Keratinocyte (primary cell): ENCODE measurements around the gene ZNF581. TPM values are rescaled to one million over a fixed set of nuclear protein-coding genes. Genes with fewer than 3 reads are reported as not detected.

Experiments used
- DNase-seq: peaks from one replicate; pipeline ENCODE4 v3.0.0-alpha.2; 2011; ENCODE audit warnings: low read depth, missing footprints, low spot score
- FAIRE-seq: peaks from 2 replicates; lab custom pipeline; 2011; peaks lifted over from hg19 to GRCh38; lab: Jason Lieb, UNC
- H2AFZ ChIP-seq: 2 replicates; pipeline ENCODE4 v1.6.0; 2012; ENCODE audit warnings: low read length, control low read depth, inconsistent platforms; ENCODE audit not compliant: control insufficient read depth
- H3K27ac ChIP-seq: 2 replicates; pipeline ENCODE4 v1.5.1; 2011; ENCODE audit warnings: low read length; ENCODE audit not compliant: control insufficient read depth, insufficient read depth
- H3K27me3 ChIP-seq: 3 replicates; pipeline ENCODE4 v1.6.0; 2011; ENCODE audit warnings: low read length; ENCODE audit not compliant: control insufficient read depth, insufficient read depth; ENCODE audit errors: extremely low read depth
- H3K36me3 ChIP-seq, 2 experiments: 2 replicates in 1 of 2; 3 replicates in 1 of 2; pipeline ENCODE4 v1.5.1; 2011; ENCODE audit warnings: low read length in 2 of 2, mild to moderate bottlenecking in 1 of 2; ENCODE audit not compliant: control insufficient read depth in 2 of 2, insufficient read depth in 2 of 2; ENCODE audit errors: extremely low read depth in 1 of 2
- H3K4me1 ChIP-seq: 3 replicates; pipeline ENCODE4 v1.5.1; 2011; ENCODE audit warnings: low read length; ENCODE audit not compliant: control insufficient read depth, insufficient read depth; ENCODE audit errors: extremely low read depth
- H3K4me2 ChIP-seq: 3 replicates; pipeline ENCODE4 v1.6.0; 2011; ENCODE audit warnings: low read depth, low read length; ENCODE audit not compliant: control insufficient read depth, insufficient read depth; ENCODE audit errors: extremely low read depth
- H3K4me3 ChIP-seq, 3 experiments: fragments of 200-600 bp in 1 of 3; sonication (generic) in 1 of 3; 2 replicates in 2 of 3; 3 replicates in 1 of 3; pipeline ENCODE4 v1.5.1; 2011 to 2016; ENCODE audit warnings: low read length in 3 of 3, mild to moderate bottlenecking in 3 of 3, control low read depth in 2 of 3, inconsistent platforms in 1 of 3, low read depth in 1 of 3, mixed read lengths in 1 of 3, mixed run types in 1 of 3, moderate library complexity in 1 of 3; ENCODE audit not compliant: control insufficient read depth in 2 of 3, insufficient read depth in 2 of 3; ENCODE audit errors: extremely low read depth in 1 of 3
- H3K79me2 ChIP-seq: 2 replicates; pipeline ENCODE4 v1.6.0; 2012; ENCODE audit warnings: low read length; ENCODE audit not compliant: control insufficient read depth, insufficient read depth
- H3K9ac ChIP-seq: 3 replicates; pipeline ENCODE4 v1.6.0; 2011; ENCODE audit warnings: low read length; ENCODE audit not compliant: control insufficient read depth, insufficient read depth; ENCODE audit errors: extremely low read depth
- H3K9me1 ChIP-seq: 3 replicates; pipeline ENCODE4 v1.6.0; 2011; ENCODE audit warnings: low read length; ENCODE audit not compliant: control insufficient read depth, insufficient read depth; ENCODE audit errors: extremely low read depth
- H3K9me3 ChIP-seq: 2 replicates; pipeline ENCODE4 v1.5.1; 2012; ENCODE audit warnings: low read depth, low read length; ENCODE audit not compliant: control insufficient read depth
- H4K20me1 ChIP-seq: 3 replicates; pipeline ENCODE4 v1.6.0; 2011; ENCODE audit warnings: low read length; ENCODE audit not compliant: control insufficient read depth, insufficient read depth; ENCODE audit errors: extremely low read depth
- CTCF ChIP-seq, 3 experiments: IDR thresholded peaks in 1 of 3; conservative IDR thresholded peaks in 1 of 3; optimal IDR thresholded peaks in 1 of 3; 2 replicates in 2 of 3; 3 replicates in 1 of 3; pipeline versions ENCODE3 to v1.5.1; 2011; ENCODE audit warnings: low read length in 3 of 3, mild to moderate bottlenecking in 3 of 3, moderate library complexity in 2 of 3, control low read depth in 1 of 3, inconsistent platforms in 1 of 3; ENCODE audit not compliant: insufficient read depth in 2 of 3; ENCODE audit errors: extremely low read depth in 1 of 3
- EZH2 ChIP-seq: IDR thresholded peaks from one replicate; pipeline ENCODE4 v1.6.1; 2012; ENCODE audit warnings: inconsistent platforms, mild to moderate bottlenecking, low read length, moderate library complexity
- dilution Hi-C: fragments of 300-500 bp; cut with MboI; formaldehyde crosslinking; loops from one replicate; pipeline ENCODE4 v1.7.0; 2020; ENCODE audit warnings: low sequenced_read_pairs; ENCODE audit not compliant: extremely low pct_ligation_motif_present
- polyA plus RNA-seq, 5 experiments: library from polyadenylated mRNA; depleted of rRNA in 3 of 5; stranded (reverse) in 3 of 5; stranded (forward) in 1 of 5; unstranded in 1 of 5; fragments of >200 nt; gene quantifications; 1 replicate in 1 of 5; 2 replicates in 3 of 5; 3 replicates in 1 of 5; pipeline versions ENCODE4 v1.2.1 to v1.2.3, GENCODE V29; 2011 to 2012; ENCODE audit warnings: missing spikeins in 2 of 5, low read depth in 1 of 5, low replicate concordance in 1 of 5

The ZNF581 gene
- polyA plus RNA-seq, 1 donor (not counting 4 experiments of a cell fraction or from before 2014, with no cell fraction given), result 14.8 TPM

- Histone ChIP-seq H3K27ac (no peak overlapping the region), H3K9me1 (no peaks in the 10 kb centered on the region), H4K20me1 (peaks cover 3% of the 10 kb centered on the region), H3K27me3 (no peaks in the 10 kb centered on the region), H3K4me2 (no peak overlapping the region), H3K9me3 (no peaks in the 10 kb centered on the region), H2AFZ (no peak overlapping the region), H3K4me1 (no peaks in the 10 kb centered on the region), H3K4me3 (no peak overlapping the region), H3K36me3 (peaks cover 5 to 10% of the 10 kb centered on the region in 2 experiments), H3K79me2 (peaks cover 10% of the 10 kb centered on the region), H3K9ac (no peak overlapping the region)
- DNase-seq (no peak), FAIRE-seq (no peak)
- dilution Hi-C loops, result no loop called here
- TF ChIP-seq EZH2 (no peak), CTCF (optimal IDR thresholded peaks at IDR 0.05 in 1 of 3, IDR thresholded peaks at IDR 0.05 in 1 of 3, conservative IDR thresholded peaks at IDR 0.05 in 1 of 3; ENCODE audit: extremely low read depth in 1 of 3, insufficient read depth in 2 of 3, low read length in 3 of 3) (no peak)
Observed at GRCh38 chr19:55616395-55616875, 27.0 kb upstream of the ZNF581 start.

GRCh38 chr19:55617426-55617825 lies 26.0 kb upstream of the ZNF581 start:
- Histone ChIP-seq H4K20me1 (peaks cover 3% of the 10 kb centered on the region), H3K9me3 (no peaks in the 10 kb centered on the region), H3K4me2 (no peak overlapping the region), H3K79me2 (peaks cover 4% of the 10 kb centered on the region), H3K9me1 (no peaks in the 10 kb centered on the region), H3K36me3 (peaks cover 5 to 10% of the 10 kb centered on the region in 2 experiments), H3K27me3 (no peaks in the 10 kb centered on the region), H3K4me1 (no peaks in the 10 kb centered on the region), H3K4me3 (no peak overlapping the region), H3K9ac (no peak overlapping the region), H2AFZ (no peak overlapping the region), H3K27ac (no peak overlapping the region)
- dilution Hi-C loops, result no loop called here
- TF ChIP-seq CTCF (optimal IDR thresholded peaks at IDR 0.05 in 1 of 3, IDR thresholded peaks at IDR 0.05 in 1 of 3, conservative IDR thresholded peaks at IDR 0.05 in 1 of 3; ENCODE audit: extremely low read depth in 1 of 3, insufficient read depth in 2 of 3, low read length in 3 of 3), result no peak
- TF ChIP-seq EZH2, result no peak
- FAIRE-seq (no peak), DNase-seq (no peak)
